Upper lobe of left lung (tissue), 4 donors: Measurements from ENCODE around the gene DLG2.

Source experiments
- POLR2A ChIP-seq, 4 donors: fragments of 450-650 bp; IDR thresholded peaks; one replicate each; pipeline ENCODE4 v1.5.1; 2016 to 2017; ENCODE audit warnings: antibody characterized with exemption in 4 of 4, mild to moderate bottlenecking in 2 of 4
- POLR2AphosphoS5 ChIP-seq, 2 donors: sonication (generic); formaldehyde crosslinking; IDR thresholded peaks; one replicate each; pipeline ENCODE4 v1.5.1; 2017; ENCODE audit warnings: antibody characterized with exemption in 2 of 2
- TF ChIP-seq, protein P1 (sequence below), 6 experiments: fragments of 450-650 bp in 4 of 6; fragments of 200-600 bp in 2 of 6; sonication (generic) in 2 of 6; IDR thresholded peaks; one replicate each; pipeline ENCODE4 v1.5.1; 2016 to 2019; ENCODE audit warnings: antibody characterized with exemption in 6 of 6

DNA sequence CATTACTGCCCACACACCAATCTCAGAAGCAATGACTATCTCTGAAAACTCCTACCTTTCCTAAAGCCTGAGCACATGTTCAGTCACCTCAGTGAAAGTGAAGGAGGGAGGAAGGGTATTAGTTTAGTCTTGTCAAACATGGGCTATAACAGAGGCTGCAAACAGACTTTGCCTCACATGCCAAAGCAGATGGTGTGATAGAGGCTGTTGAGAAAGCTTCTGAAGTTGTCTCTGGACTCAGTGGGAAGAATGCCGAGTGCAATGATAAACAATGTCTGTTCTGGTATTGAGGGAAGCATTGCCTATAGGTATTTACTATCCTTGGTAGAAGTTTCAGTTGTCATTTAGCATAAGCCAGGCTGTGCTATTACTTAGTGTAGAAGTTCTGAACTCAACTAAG is 2026.5 kb downstream of the DLG2 start:
- TF ChIP-seq, protein P1, sequence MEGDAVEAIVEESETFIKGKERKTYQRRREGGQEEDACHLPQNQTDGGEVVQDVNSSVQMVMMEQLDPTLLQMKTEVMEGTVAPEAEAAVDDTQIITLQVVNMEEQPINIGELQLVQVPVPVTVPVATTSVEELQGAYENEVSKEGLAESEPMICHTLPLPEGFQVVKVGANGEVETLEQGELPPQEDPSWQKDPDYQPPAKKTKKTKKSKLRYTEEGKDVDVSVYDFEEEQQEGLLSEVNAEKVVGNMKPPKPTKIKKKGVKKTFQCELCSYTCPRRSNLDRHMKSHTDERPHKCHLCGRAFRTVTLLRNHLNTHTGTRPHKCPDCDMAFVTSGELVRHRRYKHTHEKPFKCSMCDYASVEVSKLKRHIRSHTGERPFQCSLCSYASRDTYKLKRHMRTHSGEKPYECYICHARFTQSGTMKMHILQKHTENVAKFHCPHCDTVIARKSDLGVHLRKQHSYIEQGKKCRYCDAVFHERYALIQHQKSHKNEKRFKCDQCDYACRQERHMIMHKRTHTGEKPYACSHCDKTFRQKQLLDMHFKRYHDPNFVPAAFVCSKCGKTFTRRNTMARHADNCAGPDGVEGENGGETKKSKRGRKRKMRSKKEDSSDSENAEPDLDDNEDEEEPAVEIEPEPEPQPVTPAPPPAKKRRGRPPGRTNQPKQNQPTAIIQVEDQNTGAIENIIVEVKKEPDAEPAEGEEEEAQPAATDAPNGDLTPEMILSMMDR (IDR thresholded peaks at IDR 0.05), result no peak
- TF ChIP-seq POLR2A (IDR thresholded peaks at IDR 0.05), result no peak
- TF ChIP-seq POLR2AphosphoS5 (IDR thresholded peaks at IDR 0.05), result no peak
